ENCODE data around the gene RALGAPA1. TPM values are rescaled to one million over a fixed set of nuclear protein-coding genes. Genes with fewer than 3 reads are reported as not detected.
"Not testable (repeated sequence)": the region's sequence is repeated elsewhere in the genome, so short reads cannot be mapped to it uniquely, and the experiment has no call there.

Gene RALGAPA1
- total and polyA plus RNA-seq, 3 experiments from 2014 or later: 28.2 to 37.9 (median 29.3) TPM

GRCh38 chr14:35587373-35587772, 221.7 kb downstream of the RALGAPA1 start:
- peaks cover 0 to 15% (median 4%) of the 10 kb centered on the region in 3 donors for H3K4me1 Mint-ChIP-seq
- peaks cover 49 to 79% (median 78%) of the 10 kb centered on the region in 3 donors for H3K36me3 Mint-ChIP-seq
- H3K27me3 Mint-ChIP-seq; DNase-seq; H3K4me1 ChIP-seq (ENCODE audit: insufficient read depth, low read length); H3K27ac ChIP-seq (ENCODE audit: low read depth, low read length); H3K27ac Mint-ChIP-seq; H3K27me3 ChIP-seq (ENCODE audit: insufficient read depth, low read length, poor library complexity, severe bottlenecking); H3K9me3 ChIP-seq (ENCODE audit: low read length); H3K36me3 ChIP-seq (ENCODE audit: insufficient read depth, low read length); CTCF ChIA-PET; H3K4me3 Mint-ChIP-seq; H3K9me3 Mint-ChIP-seq; POLR2A ChIA-PET; H3K4me3 ChIP-seq (ENCODE audit: low read length): not testable (repeated sequence)

GRCh38 chr14:35578639-35579038, 230.5 kb downstream of the RALGAPA1 start:
- Mint-ChIP-seq H3K27ac (no peak overlapping the region), H3K27me3 (no peaks in the 10 kb centered on the region), H3K4me1 (peaks cover 0 to 6% (median 4%) of the 10 kb centered on the region in 3 donors), H3K4me3 (no peak overlapping the region), H3K9me3 (no peaks in the 10 kb centered on the region), H3K36me3 (peaks cover 16 to 36% (median 21%) of the 10 kb centered on the region in 3 donors)
- ChIA-PET CTCF (no interaction called here), POLR2A (no interaction called here)
- no peak for DNase-seq
- H3K4me3 ChIP-seq (ENCODE audit: low read length): no peak overlapping the region
- no peaks in the 10 kb centered on the region for H3K27me3 ChIP-seq (ENCODE audit: insufficient read depth, low read length, poor library complexity, severe bottlenecking)
- H3K36me3 ChIP-seq (ENCODE audit: insufficient read depth, low read length): no peaks in the 10 kb centered on the region
- no peaks in the 10 kb centered on the region for H3K9me3 ChIP-seq (ENCODE audit: low read length)
- H3K27ac ChIP-seq (ENCODE audit: low read depth, low read length): no peak overlapping the region
- no peaks in the 10 kb centered on the region for H3K4me1 ChIP-seq (ENCODE audit: insufficient read depth, low read length)

GRCh38 chr14:35578135-35578534, 231.0 kb downstream of the RALGAPA1 start:
- Histone ChIP-seq H3K9me3 (ENCODE audit: low read length) (no peaks in the 10 kb centered on the region), H3K27me3 (ENCODE audit: insufficient read depth, low read length, poor library complexity, severe bottlenecking) (no peaks in the 10 kb centered on the region), H3K27ac (ENCODE audit: low read depth, low read length) (no peak overlapping the region), H3K36me3 (ENCODE audit: insufficient read depth, low read length) (no peaks in the 10 kb centered on the region), H3K4me1 (ENCODE audit: insufficient read depth, low read length) (no peaks in the 10 kb centered on the region), H3K4me3 (ENCODE audit: low read length) (no peak overlapping the region)
- ChIA-PET CTCF (no interaction called here), POLR2A (no interaction called here)
- Mint-ChIP-seq H3K27me3 (no peaks in the 10 kb centered on the region), H3K4me1 (peaks cover 0 to 2% (median 2%) of the 10 kb centered on the region in 3 donors), H3K36me3 (peaks cover 11 to 30% (median 16%) of the 10 kb centered on the region in 3 donors), H3K27ac (no peak overlapping the region), H3K4me3 (no peak overlapping the region), H3K9me3 (no peaks in the 10 kb centered on the region)
- no peak for DNase-seq

GRCh38 chr14:35576856-35577255, 232.2 kb downstream of the RALGAPA1 start:
- H3K36me3 ChIP-seq (ENCODE audit: insufficient read depth, low read length): no peaks in the 10 kb centered on the region
- H3K27ac ChIP-seq (ENCODE audit: low read depth, low read length): no peak overlapping the region
- H3K27me3 ChIP-seq (ENCODE audit: insufficient read depth, low read length, poor library complexity, severe bottlenecking): no peaks in the 10 kb centered on the region
- no peaks in the 10 kb centered on the region for H3K9me3 ChIP-seq (ENCODE audit: low read length)
- Mint-ChIP-seq H3K36me3 (peaks cover 7 to 27% (median 13%) of the 10 kb centered on the region in 3 donors), H3K27ac (no peak overlapping the region), H3K27me3 (no peaks in the 10 kb centered on the region), H3K9me3 (no peaks in the 10 kb centered on the region), H3K4me3 (no peak overlapping the region), H3K4me1 (no peaks in the 10 kb centered on the region)
- CTCF ChIA-PET: no interaction called here
- no peak overlapping the region for H3K4me3 ChIP-seq (ENCODE audit: low read length)
- no peak for DNase-seq
- POLR2A ChIA-PET: no interaction called here
- H3K4me1 ChIP-seq (ENCODE audit: insufficient read depth, low read length): no peaks in the 10 kb centered on the region

GRCh38 chr14:35576260-35576659, 232.8 kb downstream of the RALGAPA1 start:
- H3K4me1 Mint-ChIP-seq: no peaks in the 10 kb centered on the region
- H3K27me3 ChIP-seq (ENCODE audit: insufficient read depth, low read length, poor library complexity, severe bottlenecking): no peaks in the 10 kb centered on the region

GRCh38 chr14:35573911-35574310, 235.2 kb downstream of the RALGAPA1 start:
- no peaks in the 10 kb centered on the region for H3K9me3 ChIP-seq (ENCODE audit: low read length)
- no peaks in the 10 kb centered on the region for H3K9me3 Mint-ChIP-seq
- H3K36me3 Mint-ChIP-seq: peaks cover 4 to 29% (median 12%) of the 10 kb centered on the region in 3 donors
- POLR2A ChIA-PET: no interaction called here
- H3K27me3 Mint-ChIP-seq: no peaks in the 10 kb centered on the region
- H3K27ac ChIP-seq (ENCODE audit: low read depth, low read length): no peak overlapping the region
- no peaks in the 10 kb centered on the region for H3K27me3 ChIP-seq (ENCODE audit: insufficient read depth, low read length, poor library complexity, severe bottlenecking)
- DNase-seq: no peak
- H3K4me3 Mint-ChIP-seq: no peak overlapping the region
- no peaks in the 10 kb centered on the region for H3K36me3 ChIP-seq (ENCODE audit: insufficient read depth, low read length)
- no peaks in the 10 kb centered on the region for H3K4me1 ChIP-seq (ENCODE audit: insufficient read depth, low read length)
- no peak overlapping the region for H3K4me3 ChIP-seq (ENCODE audit: low read length)
- H3K27ac Mint-ChIP-seq: no peak overlapping the region
- H3K4me1 Mint-ChIP-seq: no peaks in the 10 kb centered on the region
- CTCF ChIA-PET: no interaction called here

More at GRCh38 chr14:35576260-35576659, 232.8 kb downstream of the RALGAPA1 start:
- Histone ChIP-seq H3K4me1 (ENCODE audit: insufficient read depth, low read length) (no peaks in the 10 kb centered on the region), H3K4me3 (ENCODE audit: low read length) (no peak overlapping the region), H3K9me3 (ENCODE audit: low read length) (no peaks in the 10 kb centered on the region), H3K27ac (ENCODE audit: low read depth, low read length) (no peak overlapping the region), H3K36me3 (ENCODE audit: insufficient read depth, low read length) (no peaks in the 10 kb centered on the region)
- no peak overlapping the region for H3K4me3 Mint-ChIP-seq
- H3K27ac Mint-ChIP-seq: no peak overlapping the region
- ChIA-PET POLR2A (no interaction called here), CTCF (no interaction called here)
- no peak for DNase-seq
- H3K36me3 Mint-ChIP-seq: peaks cover 7 to 26% (median 12%) of the 10 kb centered on the region in 3 donors
- H3K27me3 Mint-ChIP-seq: no peaks in the 10 kb centered on the region
- no peaks in the 10 kb centered on the region for H3K9me3 Mint-ChIP-seq

GRCh38 chr14:35571598-35571997, 237.5 kb downstream of the RALGAPA1 start:
- no peak overlapping the region for H3K4me3 ChIP-seq (ENCODE audit: low read length)
- no peak for DNase-seq
- no peaks in the 10 kb centered on the region for H3K27me3 Mint-ChIP-seq
- no peak overlapping the region for H3K27ac Mint-ChIP-seq
- H3K9me3 Mint-ChIP-seq: no peaks in the 10 kb centered on the region
- no peaks in the 10 kb centered on the region for H3K36me3 ChIP-seq (ENCODE audit: insufficient read depth, low read length)
- no peaks in the 10 kb centered on the region for H3K4me1 ChIP-seq (ENCODE audit: insufficient read depth, low read length)
- POLR2A ChIA-PET: no interaction called here
- H3K9me3 ChIP-seq (ENCODE audit: low read length): no peaks in the 10 kb centered on the region
- H3K27me3 ChIP-seq (ENCODE audit: insufficient read depth, low read length, poor library complexity, severe bottlenecking): no peaks in the 10 kb centered on the region
- H3K4me3 Mint-ChIP-seq: no peak overlapping the region
- CTCF ChIA-PET: no interaction called here
- peaks cover 0 to 40% (median 14%) of the 10 kb centered on the region in 3 donors for H3K36me3 Mint-ChIP-seq
- no peak overlapping the region for H3K27ac ChIP-seq (ENCODE audit: low read depth, low read length)
- H3K4me1 Mint-ChIP-seq: no peaks in the 10 kb centered on the region

- ChIA-PET CTCF (no interaction called here), POLR2A (no interaction called here)
- Mint-ChIP-seq H3K9me3 (no peaks in the 10 kb centered on the region), H3K27me3 (peaks cover 0 to 2% of the 10 kb centered on the region in 2 donors), H3K4me1 (no peaks in the 10 kb centered on the region), H3K36me3 (peaks cover 0 to 37% (median 21%) of the 10 kb centered on the region in 3 donors), H3K27ac (no peak overlapping the region), H3K4me3 (no peak overlapping the region)
- H3K27ac ChIP-seq (ENCODE audit: low read depth, low read length): no peak overlapping the region
- no peaks in the 10 kb centered on the region for H3K36me3 ChIP-seq (ENCODE audit: insufficient read depth, low read length)
- H3K9me3 ChIP-seq (ENCODE audit: low read length): no peaks in the 10 kb centered on the region
- H3K27me3 ChIP-seq (ENCODE audit: insufficient read depth, low read length, poor library complexity, severe bottlenecking): no peaks in the 10 kb centered on the region
- no peak for DNase-seq
- no peak overlapping the region for H3K4me3 ChIP-seq (ENCODE audit: low read length)
- H3K4me1 ChIP-seq (ENCODE audit: insufficient read depth, low read length): no peaks in the 10 kb centered on the region
These were observed 243.1 kb downstream of the RALGAPA1 start for GRCh38 chr14:35565871-35566464.
